Neural cell (in vitro differentiated cells): Measurements from ENCODE around the gene C17orf50. TPM values are rescaled to one million over a fixed set of nuclear protein-coding genes. Genes with fewer than 3 reads are reported as not detected.
A peak's percentile ranks its signal among the peaks of the same experiment; 100 is the strongest.

Experiments
- H2AFZ ChIP-seq: fragments of 200-600, 300-800 bp; sonication (generic), shearing (Covaris generic); 2 replicates; pipeline ENCODE4 v1.6.0; 2014; ENCODE audit warnings: low read depth, mild to moderate bottlenecking, antibody characterized with exemption, low read length, moderate library complexity
- H3F3A ChIP-seq: fragments of 200-600 bp; shearing (Covaris generic); 2 replicates; pipeline ENCODE4 v1.6.1; 2016; ENCODE audit warnings: mild to moderate bottlenecking, moderate library complexity, mixed read lengths, antibody characterized with exemption, low read length; ENCODE audit not compliant: insufficient read depth, poor library complexity, severe bottlenecking
- H3K27ac ChIP-seq: fragments of 200-600, 300-800 bp; sonication (generic), shearing (Covaris generic); 2 replicates; pipeline ENCODE4 v1.5.1; 2014; ENCODE audit warnings: mild to moderate bottlenecking, low read length, moderate library complexity
- H3K27me3 ChIP-seq: fragments of 300-800, 200-600 bp; sonication (generic), shearing (Covaris generic); 2 replicates; pipeline ENCODE4 v1.6.0; 2014; ENCODE audit warnings: mild to moderate bottlenecking, low read depth, low read length, moderate library complexity; ENCODE audit not compliant: insufficient read depth
- H3K36me3 ChIP-seq: fragments of 300-800, 200-600 bp; sonication (generic), shearing (Covaris generic); 2 replicates; pipeline ENCODE4 v1.5.1; 2014; ENCODE audit warnings: mild to moderate bottlenecking, antibody characterized with exemption, low read length, moderate library complexity; ENCODE audit not compliant: insufficient read depth
- H3K4me2 ChIP-seq: fragments of 300-800, 200-600 bp; sonication (generic), shearing (Covaris generic); 2 replicates; pipeline ENCODE4 v1.6.0; 2014; ENCODE audit warnings: mild to moderate bottlenecking, low read length
- H3K4me3 ChIP-seq: fragments of 300-800, 200-600 bp; sonication (generic), shearing (Covaris generic); 2 replicates; pipeline ENCODE4 v1.5.1; 2014; ENCODE audit warnings: mild to moderate bottlenecking, low read length, moderate library complexity
- H3K79me2 ChIP-seq: fragments of 200-600 bp; shearing (Covaris generic); replicated peaks from 2 replicates; pipeline ENCODE4 v1.6.0; 2014; ENCODE audit warnings: mild to moderate bottlenecking, low read length, moderate library complexity; ENCODE audit not compliant: insufficient read depth
- H3K9ac ChIP-seq: fragments of 300-800, 200-600 bp; sonication (generic), shearing (Covaris generic); 2 replicates; pipeline ENCODE4 v1.6.1; 2016; ENCODE audit warnings: mild to moderate bottlenecking, low read length, mixed read lengths
- H3K9me2 ChIP-seq: fragments of 200-600 bp; shearing (Covaris generic); 2 replicates; pipeline ENCODE4 v1.6.1; 2016; ENCODE audit warnings: mild to moderate bottlenecking, low read length, mixed read lengths; ENCODE audit not compliant: insufficient read depth
- H3K9me3 ChIP-seq: fragments of 200-600, 300-800 bp; sonication (generic), shearing (Covaris generic); 2 replicates; pipeline ENCODE4 v1.6.1; 2016; ENCODE audit warnings: mild to moderate bottlenecking, mixed run types, low read length, moderate library complexity, mixed read lengths
- H4K20me1 ChIP-seq: fragments of 200-600 bp; shearing (Covaris generic); 2 replicates; pipeline ENCODE4 v1.6.1; 2016; ENCODE audit warnings: mild to moderate bottlenecking, mixed run types; ENCODE audit not compliant: insufficient read depth
- EP300 ChIP-seq: fragments of 450-650 bp; conservative IDR thresholded peaks from 2 replicates; pipeline ENCODE4 v1.6.1; 2014; ENCODE audit warnings: antibody characterized with exemption, mild to moderate bottlenecking, moderate library complexity; ENCODE audit not compliant: poor library complexity, severe bottlenecking
- EZH2 ChIP-seq: fragments of 200-600, 300-800 bp; shearing (Covaris generic), sonication (generic); IDR thresholded peaks from 2 replicates; pipeline ENCODE4 v1.6.1; 2014; ENCODE audit warnings: antibody characterized with exemption, low read length, borderline replicate concordance, mild to moderate bottlenecking; ENCODE audit not compliant: insufficient read depth, poor library complexity, severe bottlenecking
- MXI1 ChIP-seq: fragments of 450-650 bp; conservative IDR thresholded peaks from 2 replicates; pipeline ENCODE4 v1.6.1; 2014; ENCODE audit warnings: antibody characterized with exemption, mild to moderate bottlenecking; ENCODE audit not compliant: poor library complexity, severe bottlenecking
- POLR2AphosphoS5 ChIP-seq: IDR thresholded peaks from 2 replicates; pipeline ENCODE4 v1.6.1; 2012
- RAD21 ChIP-seq: fragments of 450-650 bp; conservative IDR thresholded peaks from 2 replicates; pipeline ENCODE4 v1.6.1; 2014; ENCODE audit warnings: antibody characterized with exemption, mild to moderate bottlenecking, moderate library complexity
- SMC3 ChIP-seq: fragments of 450-650 bp; conservative IDR thresholded peaks from 2 replicates; pipeline ENCODE4 v1.6.1; 2014; ENCODE audit warnings: antibody characterized with exemption, mild to moderate bottlenecking, moderate library complexity; ENCODE audit not compliant: poor library complexity
- TAF1 ChIP-seq: IDR thresholded peaks from 2 replicates; pipeline ENCODE4 v1.6.1; 2012; ENCODE audit warnings: low read depth
- polyA plus RNA-seq: library from polyadenylated mRNA; depleted of rRNA; stranded (reverse); fragments of >200 nt; gene quantifications from 2 replicates; pipeline ENCODE4 v1.2.3, GENCODE V29; 2014
- TF ChIP-seq, protein P1 (sequence below): IDR thresholded peaks from 2 replicates; pipeline ENCODE4 v1.6.1; 2012; ENCODE audit warnings: borderline replicate concordance
- TF ChIP-seq, protein P2 (sequence below): fragments of 450-650 bp; IDR thresholded peaks from 2 replicates; pipeline ENCODE4 v1.5.1; 2014; ENCODE audit warnings: antibody characterized with exemption, mild to moderate bottlenecking, moderate library complexity; ENCODE audit not compliant: poor library complexity, severe bottlenecking

C17orf50 gene
- polyA plus RNA-seq, 1 donor from 2014 or later: not detected

DNA sequence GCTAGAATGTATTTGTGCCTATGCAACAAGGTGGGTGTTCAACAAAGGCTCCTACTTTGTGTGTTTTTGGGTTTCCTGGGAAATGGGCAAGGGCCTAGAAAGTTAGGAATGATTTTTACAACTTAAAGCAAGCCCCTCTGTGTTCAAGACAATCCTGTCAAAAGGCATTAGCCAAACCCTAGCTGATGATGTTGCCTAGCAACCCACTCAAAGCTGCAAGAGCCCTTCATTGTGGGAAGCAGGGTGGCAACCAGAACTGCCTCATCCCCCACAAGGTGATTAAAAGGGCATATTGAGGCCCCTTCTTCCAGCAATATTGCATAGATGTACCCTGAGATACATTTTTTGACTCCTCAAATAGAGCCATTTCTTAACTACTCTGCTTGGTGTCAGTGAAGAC lies 45.3 kb upstream of the C17orf50 start:
- H3K27ac ChIP-seq: peak overlapping the region; percentile 58
- no peak for TF ChIP-seq SMC3
- TF ChIP-seq MXI1: no peak
- TF ChIP-seq, protein P1, sequence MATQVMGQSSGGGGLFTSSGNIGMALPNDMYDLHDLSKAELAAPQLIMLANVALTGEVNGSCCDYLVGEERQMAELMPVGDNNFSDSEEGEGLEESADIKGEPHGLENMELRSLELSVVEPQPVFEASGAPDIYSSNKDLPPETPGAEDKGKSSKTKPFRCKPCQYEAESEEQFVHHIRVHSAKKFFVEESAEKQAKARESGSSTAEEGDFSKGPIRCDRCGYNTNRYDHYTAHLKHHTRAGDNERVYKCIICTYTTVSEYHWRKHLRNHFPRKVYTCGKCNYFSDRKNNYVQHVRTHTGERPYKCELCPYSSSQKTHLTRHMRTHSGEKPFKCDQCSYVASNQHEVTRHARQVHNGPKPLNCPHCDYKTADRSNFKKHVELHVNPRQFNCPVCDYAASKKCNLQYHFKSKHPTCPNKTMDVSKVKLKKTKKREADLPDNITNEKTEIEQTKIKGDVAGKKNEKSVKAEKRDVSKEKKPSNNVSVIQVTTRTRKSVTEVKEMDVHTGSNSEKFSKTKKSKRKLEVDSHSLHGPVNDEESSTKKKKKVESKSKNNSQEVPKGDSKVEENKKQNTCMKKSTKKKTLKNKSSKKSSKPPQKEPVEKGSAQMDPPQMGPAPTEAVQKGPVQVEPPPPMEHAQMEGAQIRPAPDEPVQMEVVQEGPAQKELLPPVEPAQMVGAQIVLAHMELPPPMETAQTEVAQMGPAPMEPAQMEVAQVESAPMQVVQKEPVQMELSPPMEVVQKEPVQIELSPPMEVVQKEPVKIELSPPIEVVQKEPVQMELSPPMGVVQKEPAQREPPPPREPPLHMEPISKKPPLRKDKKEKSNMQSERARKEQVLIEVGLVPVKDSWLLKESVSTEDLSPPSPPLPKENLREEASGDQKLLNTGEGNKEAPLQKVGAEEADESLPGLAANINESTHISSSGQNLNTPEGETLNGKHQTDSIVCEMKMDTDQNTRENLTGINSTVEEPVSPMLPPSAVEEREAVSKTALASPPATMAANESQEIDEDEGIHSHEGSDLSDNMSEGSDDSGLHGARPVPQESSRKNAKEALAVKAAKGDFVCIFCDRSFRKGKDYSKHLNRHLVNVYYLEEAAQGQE: no peak
- TF ChIP-seq POLR2AphosphoS5: no peak
- peaks cover 17% of the 10 kb centered on the region for H3K36me3 ChIP-seq
- peak overlapping the region; percentile 63 for H3K4me2 ChIP-seq
- H3K9ac ChIP-seq: peak overlapping the region; percentile 11
- peak overlapping the region; percentile 47 for H3K4me3 ChIP-seq
- no peaks in the 10 kb centered on the region for H3K79me2 ChIP-seq
- no peaks in the 10 kb centered on the region for H4K20me1 ChIP-seq
- H3K27me3 ChIP-seq: no peaks in the 10 kb centered on the region
- no peaks in the 10 kb centered on the region for H3K9me2 ChIP-seq
- H3F3A ChIP-seq: no peaks in the 10 kb centered on the region
- H2AFZ ChIP-seq: no peak overlapping the region
- no peaks in the 10 kb centered on the region for H3K9me3 ChIP-seq

DNA sequence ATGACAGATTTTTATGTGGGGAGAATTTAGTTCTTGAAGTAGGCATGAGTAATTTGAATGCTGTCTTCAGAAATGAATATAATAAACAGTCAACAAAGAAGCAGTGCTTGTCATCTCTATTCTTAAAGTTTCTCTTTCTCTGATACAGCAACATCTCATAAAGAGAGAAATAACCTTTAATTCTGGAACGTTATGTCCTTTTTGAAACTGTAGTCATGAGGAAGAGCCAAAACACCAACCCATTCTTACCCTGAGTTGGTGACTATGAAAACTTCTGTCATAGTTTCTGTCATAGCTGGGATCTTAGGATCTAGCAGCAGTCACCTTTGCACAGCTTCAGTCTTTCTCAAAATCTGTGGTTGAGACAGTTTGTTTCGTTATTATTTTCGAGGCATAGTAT lies 44.5 kb upstream of the C17orf50 start:
- peak overlapping the region; percentile 58 for H3K27ac ChIP-seq
- H3K36me3 ChIP-seq: peaks cover 17% of the 10 kb centered on the region

More for the DNA sequence above, 44.5 kb upstream of the C17orf50 start:
- Histone ChIP-seq H2AFZ (no peak overlapping the region), H3K9me2 (no peaks in the 10 kb centered on the region), H3K4me2 (no peak overlapping the region), H3K27me3 (no peaks in the 10 kb centered on the region), H3K9me3 (no peaks in the 10 kb centered on the region), H3K79me2 (no peaks in the 10 kb centered on the region), H4K20me1 (no peaks in the 10 kb centered on the region), H3K4me3 (peak overlapping the region; percentile 47), H3K9ac (no peak overlapping the region), H3F3A (no peaks in the 10 kb centered on the region)
- TF ChIP-seq SMC3 (no peak), POLR2AphosphoS5 (no peak), EZH2 (no peak), RAD21 (no peak), EP300 (no peak), TAF1 (no peak), MXI1 (no peak)
- TF ChIP-seq, protein P2, sequence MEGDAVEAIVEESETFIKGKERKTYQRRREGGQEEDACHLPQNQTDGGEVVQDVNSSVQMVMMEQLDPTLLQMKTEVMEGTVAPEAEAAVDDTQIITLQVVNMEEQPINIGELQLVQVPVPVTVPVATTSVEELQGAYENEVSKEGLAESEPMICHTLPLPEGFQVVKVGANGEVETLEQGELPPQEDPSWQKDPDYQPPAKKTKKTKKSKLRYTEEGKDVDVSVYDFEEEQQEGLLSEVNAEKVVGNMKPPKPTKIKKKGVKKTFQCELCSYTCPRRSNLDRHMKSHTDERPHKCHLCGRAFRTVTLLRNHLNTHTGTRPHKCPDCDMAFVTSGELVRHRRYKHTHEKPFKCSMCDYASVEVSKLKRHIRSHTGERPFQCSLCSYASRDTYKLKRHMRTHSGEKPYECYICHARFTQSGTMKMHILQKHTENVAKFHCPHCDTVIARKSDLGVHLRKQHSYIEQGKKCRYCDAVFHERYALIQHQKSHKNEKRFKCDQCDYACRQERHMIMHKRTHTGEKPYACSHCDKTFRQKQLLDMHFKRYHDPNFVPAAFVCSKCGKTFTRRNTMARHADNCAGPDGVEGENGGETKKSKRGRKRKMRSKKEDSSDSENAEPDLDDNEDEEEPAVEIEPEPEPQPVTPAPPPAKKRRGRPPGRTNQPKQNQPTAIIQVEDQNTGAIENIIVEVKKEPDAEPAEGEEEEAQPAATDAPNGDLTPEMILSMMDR: no peak
- TF ChIP-seq, protein P1: no peak
